ENCODE results near the gene CACNG5.

CACNG5 gene

GRCh38 chr17:66906321-66907278 lies 71.7 kb downstream of the CACNG5 start:
- DNase-seq (ENCODE audit: low spot score), result peak; percentile 82

GRCh38 chr17:66909804-66910373 lies 75.0 kb downstream of the CACNG5 start:
- DNase-seq (ENCODE audit: low spot score), result no peak

- DNase-seq (ENCODE audit: low spot score), result no peak
Measured at GRCh38 chr17:66910651-66911285, 75.9 kb downstream of the CACNG5 start.

GRCh38 chr17:66915204-66915611 lies 80.3 kb downstream of the CACNG5 start:
- no peak for DNase-seq (ENCODE audit: low spot score)

GRCh38 chr17:66915792-66916191 lies 80.9 kb downstream of the CACNG5 start:
- DNase-seq (ENCODE audit: low spot score), result no peak

GRCh38 chr17:66916946-66917345 lies 82.0 kb downstream of the CACNG5 start:
- DNase-seq (ENCODE audit: low spot score), result no peak

GRCh38 chr17:66918896-66919295 lies 84.0 kb downstream of the CACNG5 start:
- no peak for DNase-seq (ENCODE audit: low spot score)

- no peak for DNase-seq (ENCODE audit: low spot score)
Measured at GRCh38 chr17:66920435-66920834, 85.5 kb downstream of the CACNG5 start.

GRCh38 chr17:66920950-66921349 lies 86.0 kb downstream of the CACNG5 start:
- DNase-seq (ENCODE audit: low spot score), result peak; percentile 35

GRCh38 chr17:66923886-66924285 lies 89.0 kb downstream of the CACNG5 start:
- no peak for DNase-seq (ENCODE audit: low spot score)

- DNase-seq (ENCODE audit: low spot score), result no peak
Measured at GRCh38 chr17:66925811-66926500, 91.0 kb downstream of the CACNG5 start.

- DNase-seq (ENCODE audit: low spot score), result no peak
Measured at GRCh38 chr17:66928949-66929348, 94.0 kb downstream of the CACNG5 start.

GRCh38 chr17:66929591-66929990 lies 94.7 kb downstream of the CACNG5 start:
- no peak for DNase-seq (ENCODE audit: low spot score)

GRCh38 chr17:66930933-66931332 lies 96.0 kb downstream of the CACNG5 start:
- DNase-seq (ENCODE audit: low spot score), result no peak

GRCh38 chr17:66932311-66932710 lies 97.4 kb downstream of the CACNG5 start:
- DNase-seq (ENCODE audit: low spot score), result no peak

- no peak for DNase-seq (ENCODE audit: low spot score)
Measured at GRCh38 chr17:66934040-66934439, 99.1 kb downstream of the CACNG5 start.
